T-helper 17 cell (primary cell): Measurements from ENCODE around the gene DSCAM. TPM values are rescaled to one million over a fixed set of nuclear protein-coding genes. Genes with fewer than 3 reads are reported as not detected.

Experiments
- ATAC-seq: fragments of 150-1000 bp; cut with Tn5 transposase; 2 replicates; pipeline ENCODE4 v1.10.0; 2021; ENCODE audit warnings: mild to moderate bottlenecking, moderate library complexity
- DNase-seq, 3 donors: peaks; one replicate each; pipeline versions ENCODE4 v3.0.0 to v3.0.0-alpha.2; 2020 to 2021
- H3K9me3 ChIP-seq: one replicate; pipeline ENCODE4 v1.7.0; 2013; ENCODE audit warnings: low read length, mild to moderate bottlenecking; ENCODE audit not compliant: control insufficient read depth, poor library complexity, severe bottlenecking
- H3K27ac Mint-ChIP-seq: one replicate; pipeline ENCODE4 v1.8.0; 2022; ENCODE audit warnings: mild to moderate bottlenecking, moderate library complexity, mixed read lengths
- H3K27me3 Mint-ChIP-seq: one replicate; pipeline ENCODE4 v1.8.0; 2022; ENCODE audit warnings: mixed read lengths
- H3K36me3 Mint-ChIP-seq: one replicate; pipeline ENCODE4 v1.8.0; 2022; ENCODE audit warnings: low read depth, mixed read lengths
- H3K4me1 Mint-ChIP-seq: one replicate; pipeline ENCODE4 v1.8.0; 2022; ENCODE audit warnings: mild to moderate bottlenecking, mixed read lengths
- H3K4me3 Mint-ChIP-seq: one replicate; pipeline ENCODE4 v1.8.0; 2022; ENCODE audit warnings: mild to moderate bottlenecking, moderate library complexity, mixed read lengths
- total RNA-seq, 4 donors: library from RNA in 2 of 4; stranded (reverse) in 2 of 4; gene quantifications; one replicate each; pipeline ENCODE4 v1.2.3 and lab custom pipeline; 2022 to 2026

The DSCAM gene
- total RNA-seq, 2 donors from 2014 or later: not detected

- no peak for DNase-seq
- no peaks in the 10 kb centered on the region for H3K4me1 Mint-ChIP-seq
- no peaks in the 10 kb centered on the region for H3K27me3 Mint-ChIP-seq
These were observed 58.3 kb downstream of the DSCAM start for GRCh38 chr21:40788635-40789034.

GRCh38 chr21:40783404-40783803 lies 63.6 kb downstream of the DSCAM start:
- H3K4me3 Mint-ChIP-seq: no peak overlapping the region
- H3K27me3 Mint-ChIP-seq: no peaks in the 10 kb centered on the region
- H3K36me3 Mint-ChIP-seq: no peaks in the 10 kb centered on the region
- H3K9me3 ChIP-seq: no peaks in the 10 kb centered on the region
- DNase-seq (no peak), ATAC-seq (no peak)
- H3K4me1 Mint-ChIP-seq: no peaks in the 10 kb centered on the region
- no peak overlapping the region for H3K27ac Mint-ChIP-seq

More at GRCh38 chr21:40788635-40789034, 58.3 kb downstream of the DSCAM start:
- no peak for ATAC-seq
- Mint-ChIP-seq H3K27ac (no peak overlapping the region), H3K4me3 (no peak overlapping the region), H3K36me3 (no peaks in the 10 kb centered on the region)
- no peaks in the 10 kb centered on the region for H3K9me3 ChIP-seq

- Mint-ChIP-seq H3K36me3 (no peaks in the 10 kb centered on the region), H3K27me3 (no peaks in the 10 kb centered on the region), H3K4me3 (no peak overlapping the region), H3K4me1 (no peaks in the 10 kb centered on the region), H3K27ac (no peak overlapping the region)
- DNase-seq: no peak
- no peak for ATAC-seq
- H3K9me3 ChIP-seq: no peaks in the 10 kb centered on the region
These were observed 76.4 kb downstream of the DSCAM start for GRCh38 chr21:40770435-40771055.

GRCh38 chr21:40769231-40769630 lies 77.7 kb downstream of the DSCAM start:
- Mint-ChIP-seq H3K27me3 (no peaks in the 10 kb centered on the region), H3K4me1 (no peaks in the 10 kb centered on the region), H3K27ac (no peak overlapping the region), H3K36me3 (no peaks in the 10 kb centered on the region), H3K4me3 (no peak overlapping the region)
- DNase-seq (no peak), ATAC-seq (no peak)
- no peaks in the 10 kb centered on the region for H3K9me3 ChIP-seq

GRCh38 chr21:40768056-40768455 lies 78.9 kb downstream of the DSCAM start:
- Mint-ChIP-seq H3K4me1 (no peaks in the 10 kb centered on the region), H3K36me3 (no peaks in the 10 kb centered on the region), H3K4me3 (no peak overlapping the region), H3K27ac (no peak overlapping the region), H3K27me3 (no peaks in the 10 kb centered on the region)
- ATAC-seq (no peak), DNase-seq (no peak)
- H3K9me3 ChIP-seq: no peaks in the 10 kb centered on the region

- Mint-ChIP-seq H3K36me3 (no peaks in the 10 kb centered on the region), H3K4me1 (no peaks in the 10 kb centered on the region), H3K4me3 (no peak overlapping the region), H3K27ac (no peak overlapping the region), H3K27me3 (no peaks in the 10 kb centered on the region)
- no peaks in the 10 kb centered on the region for H3K9me3 ChIP-seq
- ATAC-seq (no peak), DNase-seq (no peak)
These were observed 80.6 kb downstream of the DSCAM start for GRCh38 chr21:40766381-40766780.

- Mint-ChIP-seq H3K36me3 (no peaks in the 10 kb centered on the region), H3K27ac (no peak overlapping the region), H3K4me3 (no peak overlapping the region), H3K4me1 (no peaks in the 10 kb centered on the region), H3K27me3 (no peaks in the 10 kb centered on the region)
- DNase-seq (no peak), ATAC-seq (no peak)
- no peaks in the 10 kb centered on the region for H3K9me3 ChIP-seq
These were observed 81.1 kb downstream of the DSCAM start for GRCh38 chr21:40765811-40766210.

GRCh38 chr21:40760821-40761220 lies 86.1 kb downstream of the DSCAM start:
- Mint-ChIP-seq H3K27me3 (no peaks in the 10 kb centered on the region), H3K4me3 (no peak overlapping the region), H3K4me1 (no peaks in the 10 kb centered on the region), H3K27ac (no peak overlapping the region), H3K36me3 (no peaks in the 10 kb centered on the region)
- ATAC-seq (no peak), DNase-seq (no peak)
- H3K9me3 ChIP-seq: no peaks in the 10 kb centered on the region

- no peak for ATAC-seq
- no peaks in the 10 kb centered on the region for H3K9me3 ChIP-seq
- no peak overlapping the region for H3K4me3 Mint-ChIP-seq
- H3K27ac Mint-ChIP-seq: no peak overlapping the region
- no peaks in the 10 kb centered on the region for H3K4me1 Mint-ChIP-seq
- DNase-seq: no peak
- no peaks in the 10 kb centered on the region for H3K36me3 Mint-ChIP-seq
- no peaks in the 10 kb centered on the region for H3K27me3 Mint-ChIP-seq
These were observed 87.9 kb downstream of the DSCAM start for GRCh38 chr21:40759061-40759460.

GRCh38 chr21:40757366-40757765 lies 89.6 kb downstream of the DSCAM start:
- no peaks in the 10 kb centered on the region for H3K9me3 ChIP-seq
- no peak overlapping the region for H3K4me3 Mint-ChIP-seq
- ATAC-seq (no peak), DNase-seq (no peak)
- H3K27me3 Mint-ChIP-seq: no peaks in the 10 kb centered on the region
- H3K27ac Mint-ChIP-seq: no peak overlapping the region
- H3K4me1 Mint-ChIP-seq: no peaks in the 10 kb centered on the region
- no peaks in the 10 kb centered on the region for H3K36me3 Mint-ChIP-seq

- Mint-ChIP-seq H3K4me3 (no peak overlapping the region), H3K27ac (no peak overlapping the region), H3K4me1 (no peaks in the 10 kb centered on the region), H3K36me3 (no peaks in the 10 kb centered on the region), H3K27me3 (no peaks in the 10 kb centered on the region)
- no peaks in the 10 kb centered on the region for H3K9me3 ChIP-seq
- DNase-seq (no peak), ATAC-seq (no peak)
These were observed 92.5 kb downstream of the DSCAM start for GRCh38 chr21:40754466-40754865.

- ATAC-seq: no peak
- H3K36me3 Mint-ChIP-seq: no peaks in the 10 kb centered on the region
These were observed 93.2 kb downstream of the DSCAM start for GRCh38 chr21:40753756-40754155.

GRCh38 chr21:40752125-40752524 lies 94.8 kb downstream of the DSCAM start:
- Mint-ChIP-seq H3K27me3 (no peaks in the 10 kb centered on the region), H3K36me3 (no peaks in the 10 kb centered on the region), H3K4me1 (no peaks in the 10 kb centered on the region), H3K4me3 (no peak overlapping the region), H3K27ac (no peak overlapping the region)
- DNase-seq (no peak), ATAC-seq (no peak)
- no peaks in the 10 kb centered on the region for H3K9me3 ChIP-seq

More at GRCh38 chr21:40753756-40754155, 93.2 kb downstream of the DSCAM start:
- DNase-seq: no peak
- H3K4me1 Mint-ChIP-seq: no peaks in the 10 kb centered on the region
- H3K27ac Mint-ChIP-seq: no peak overlapping the region
- H3K9me3 ChIP-seq: no peaks in the 10 kb centered on the region
- H3K27me3 Mint-ChIP-seq: no peaks in the 10 kb centered on the region
- H3K4me3 Mint-ChIP-seq: no peak overlapping the region

- Mint-ChIP-seq H3K4me1 (no peaks in the 10 kb centered on the region), H3K36me3 (no peaks in the 10 kb centered on the region), H3K27me3 (no peaks in the 10 kb centered on the region), H3K27ac (no peak overlapping the region), H3K4me3 (no peak overlapping the region)
- DNase-seq: no peak
- no peaks in the 10 kb centered on the region for H3K9me3 ChIP-seq
- ATAC-seq: no peak
These were observed 95.7 kb downstream of the DSCAM start for GRCh38 chr21:40751221-40751620.
